HL-60 (cell line): ENCODE measurements around the gene P2RY6.

Experiments
- DNase-seq, 2 experiments: peaks; one replicate each; pipeline ENCODE4 v3.0.0-alpha.2; 2010 to 2020; ENCODE audit warnings: low read depth in 1 of 2, low spot score in 1 of 2
- H3K27ac ChIP-seq: fragments of 250-450 bp; sonication (Bioruptor Pico); replicated peaks from 2 replicates; pipeline ENCODE4 v1.5.1; 2020; ENCODE audit warnings: mild to moderate bottlenecking, moderate library complexity
- H3K27me3 ChIP-seq: fragments of 250-450 bp; sonication (Bioruptor Pico); 2 replicates; pipeline ENCODE4 v1.5.1; 2021; ENCODE audit warnings: mild to moderate bottlenecking, moderate library complexity; ENCODE audit not compliant: insufficient read depth, poor library complexity, severe bottlenecking
- H3K4me3 ChIP-seq: replicated peaks from 2 replicates; pipeline ENCODE4 v1.5.1; 2011; ENCODE audit warnings: mild to moderate bottlenecking, control low read depth, low read length; ENCODE audit not compliant: insufficient read depth
- CTCF ChIP-seq: IDR thresholded peaks from one replicate; pipeline ENCODE4 v1.5.1; 2011; ENCODE audit warnings: low read length, control low read depth, inconsistent platforms; ENCODE audit not compliant: insufficient read depth
- GABPA ChIP-seq: IDR thresholded peaks from 2 replicates; pipeline ENCODE4 v1.6.1; 2012; ENCODE audit warnings: low read depth
- POLR2AphosphoS5 ChIP-seq: IDR thresholded peaks from 2 replicates; pipeline ENCODE4 v1.6.1; 2012; ENCODE audit warnings: low read depth
- SPI1 ChIP-seq: IDR thresholded peaks from 2 replicates; pipeline ENCODE4 v1.6.1; 2012; ENCODE audit warnings: low read depth, mild to moderate bottlenecking, borderline replicate concordance
- TF ChIP-seq, protein P1 (sequence below): IDR thresholded peaks from 2 replicates; pipeline ENCODE4 v1.6.1; 2012; ENCODE audit warnings: low read depth; ENCODE audit not compliant: insufficient replicate concordance

P2RY6 gene

GRCh38 chr11:73263640-73264039 is 8.5 kb upstream of the P2RY6 start:
- DNase-seq = no peak

GRCh38 chr11:73265278-73265810 is 6.8 kb upstream of the P2RY6 start:
- Histone ChIP-seq H3K27me3 (no peaks in the 10 kb centered on the region), H3K27ac (no peak overlapping the region), H3K4me3 (no peak overlapping the region)
- no peak for DNase-seq
- no peak for TF ChIP-seq POLR2AphosphoS5
- TF ChIP-seq GABPA = no peak
- TF ChIP-seq, protein P1, sequence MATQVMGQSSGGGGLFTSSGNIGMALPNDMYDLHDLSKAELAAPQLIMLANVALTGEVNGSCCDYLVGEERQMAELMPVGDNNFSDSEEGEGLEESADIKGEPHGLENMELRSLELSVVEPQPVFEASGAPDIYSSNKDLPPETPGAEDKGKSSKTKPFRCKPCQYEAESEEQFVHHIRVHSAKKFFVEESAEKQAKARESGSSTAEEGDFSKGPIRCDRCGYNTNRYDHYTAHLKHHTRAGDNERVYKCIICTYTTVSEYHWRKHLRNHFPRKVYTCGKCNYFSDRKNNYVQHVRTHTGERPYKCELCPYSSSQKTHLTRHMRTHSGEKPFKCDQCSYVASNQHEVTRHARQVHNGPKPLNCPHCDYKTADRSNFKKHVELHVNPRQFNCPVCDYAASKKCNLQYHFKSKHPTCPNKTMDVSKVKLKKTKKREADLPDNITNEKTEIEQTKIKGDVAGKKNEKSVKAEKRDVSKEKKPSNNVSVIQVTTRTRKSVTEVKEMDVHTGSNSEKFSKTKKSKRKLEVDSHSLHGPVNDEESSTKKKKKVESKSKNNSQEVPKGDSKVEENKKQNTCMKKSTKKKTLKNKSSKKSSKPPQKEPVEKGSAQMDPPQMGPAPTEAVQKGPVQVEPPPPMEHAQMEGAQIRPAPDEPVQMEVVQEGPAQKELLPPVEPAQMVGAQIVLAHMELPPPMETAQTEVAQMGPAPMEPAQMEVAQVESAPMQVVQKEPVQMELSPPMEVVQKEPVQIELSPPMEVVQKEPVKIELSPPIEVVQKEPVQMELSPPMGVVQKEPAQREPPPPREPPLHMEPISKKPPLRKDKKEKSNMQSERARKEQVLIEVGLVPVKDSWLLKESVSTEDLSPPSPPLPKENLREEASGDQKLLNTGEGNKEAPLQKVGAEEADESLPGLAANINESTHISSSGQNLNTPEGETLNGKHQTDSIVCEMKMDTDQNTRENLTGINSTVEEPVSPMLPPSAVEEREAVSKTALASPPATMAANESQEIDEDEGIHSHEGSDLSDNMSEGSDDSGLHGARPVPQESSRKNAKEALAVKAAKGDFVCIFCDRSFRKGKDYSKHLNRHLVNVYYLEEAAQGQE = no peak
- no peak for TF ChIP-seq SPI1
- TF ChIP-seq CTCF = no peak

More at GRCh38 chr11:73263640-73264039, 8.5 kb upstream of the P2RY6 start:
- Histone ChIP-seq H3K4me3 (no peak overlapping the region), H3K27ac (no peak overlapping the region), H3K27me3 (no peaks in the 10 kb centered on the region)
- TF ChIP-seq SPI1 (no peak), CTCF (no peak), GABPA (no peak), POLR2AphosphoS5 (no peak)
- TF ChIP-seq, protein P1 = no peak

- DNase-seq = no peak
- no peak overlapping the region for H3K27ac ChIP-seq
- no peak for TF ChIP-seq SPI1
- TF ChIP-seq, protein P1 = no peak
- TF ChIP-seq CTCF = no peak
- no peak for TF ChIP-seq GABPA
- TF ChIP-seq POLR2AphosphoS5 = no peak
- no peaks in the 10 kb centered on the region for H3K27me3 ChIP-seq
- H3K4me3 ChIP-seq = no peak overlapping the region
Observed at GRCh38 chr11:73265853-73266645, 6.1 kb upstream of the P2RY6 start.
